GM18520 (cell line): ENCODE measurements around the gene NRXN3.
"Not testable (repeated sequence)": the region's sequence is repeated elsewhere in the genome, so short reads cannot be mapped to it uniquely, and the experiment has no call there.

Source experiments
- ATAC-seq: cut with Tn5 transposase; IDR thresholded peaks from one replicate; pipeline ENCODE4 v1.9.1; 2021; ENCODE audit not compliant: unreplicated experiment

NRXN3 gene

DNA sequence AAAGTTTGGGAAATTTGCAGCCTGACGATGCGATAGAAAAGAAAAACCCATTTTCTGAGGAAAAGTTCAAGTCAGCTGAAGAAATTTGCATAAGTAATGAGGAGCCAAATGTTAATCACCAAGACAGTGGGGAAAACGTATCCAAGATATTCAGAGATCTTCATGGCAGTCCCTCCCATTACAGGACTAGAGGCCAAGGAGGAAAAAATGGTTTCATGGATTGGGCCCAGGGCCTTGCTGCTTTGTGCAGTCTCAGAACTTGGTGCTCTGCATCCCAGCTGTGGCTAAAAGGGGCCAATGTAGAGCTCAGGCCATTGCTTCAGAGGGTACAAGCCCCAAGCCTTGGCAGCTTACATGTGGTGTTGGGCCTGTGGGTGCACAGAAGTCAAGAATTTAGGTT is 403.6 kb downstream of the NRXN3 start:
- not testable (repeated sequence) for ATAC-seq

DNA sequence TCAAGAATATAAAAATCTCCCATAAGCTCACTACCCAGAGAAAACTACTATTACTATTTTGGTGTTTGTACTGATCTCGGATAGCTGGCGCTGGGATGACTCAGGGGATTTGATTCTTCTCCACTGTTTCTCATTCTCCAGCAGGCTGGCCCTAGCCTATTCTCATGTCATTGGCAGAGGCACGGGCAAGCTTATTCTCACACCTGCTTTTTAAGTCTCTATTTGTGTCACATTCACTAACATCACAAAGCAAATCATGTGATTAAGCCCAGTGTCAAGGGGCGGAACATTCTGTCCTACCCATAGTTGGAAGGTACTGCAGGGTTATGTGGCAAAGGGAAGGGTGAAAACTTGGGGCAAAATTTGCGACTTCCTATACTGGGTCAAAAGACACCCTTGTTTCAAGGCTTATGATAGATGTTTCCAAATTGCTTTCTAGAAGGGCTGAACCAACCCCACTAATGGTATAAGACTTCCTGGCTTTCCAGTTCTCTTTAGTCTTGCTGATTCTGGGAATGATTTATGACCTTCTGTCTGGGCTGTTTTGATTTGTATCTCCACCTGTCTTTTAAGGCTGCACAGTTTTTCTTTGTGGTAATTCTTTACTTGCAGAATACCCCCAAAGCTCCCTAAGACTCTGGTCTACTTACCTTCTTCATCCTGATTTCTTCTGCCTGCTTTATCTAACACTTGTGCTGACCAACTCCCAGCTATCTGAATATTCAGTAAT is 406.4 kb downstream of the NRXN3 start:
- ATAC-seq, result no peak

DNA sequence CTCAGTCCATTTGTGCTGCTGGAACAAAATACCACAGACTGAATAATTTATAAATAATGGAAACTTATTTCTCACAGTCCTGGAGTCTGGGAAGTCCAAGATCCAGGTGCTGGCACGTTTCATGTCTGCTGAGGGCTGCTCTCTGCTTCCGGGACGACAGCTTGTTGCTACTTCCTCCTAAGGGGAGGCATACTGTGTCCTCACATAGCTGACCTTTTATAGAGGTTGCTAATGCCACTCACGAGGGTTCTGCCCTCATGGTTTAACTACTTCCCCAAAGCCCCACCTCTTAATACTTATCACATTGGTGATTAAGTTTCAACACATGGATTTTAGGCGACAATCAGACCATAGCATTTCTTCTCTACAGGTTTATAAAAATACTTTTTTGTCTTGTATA is 411.1 kb downstream of the NRXN3 start:
- no peak for ATAC-seq

DNA sequence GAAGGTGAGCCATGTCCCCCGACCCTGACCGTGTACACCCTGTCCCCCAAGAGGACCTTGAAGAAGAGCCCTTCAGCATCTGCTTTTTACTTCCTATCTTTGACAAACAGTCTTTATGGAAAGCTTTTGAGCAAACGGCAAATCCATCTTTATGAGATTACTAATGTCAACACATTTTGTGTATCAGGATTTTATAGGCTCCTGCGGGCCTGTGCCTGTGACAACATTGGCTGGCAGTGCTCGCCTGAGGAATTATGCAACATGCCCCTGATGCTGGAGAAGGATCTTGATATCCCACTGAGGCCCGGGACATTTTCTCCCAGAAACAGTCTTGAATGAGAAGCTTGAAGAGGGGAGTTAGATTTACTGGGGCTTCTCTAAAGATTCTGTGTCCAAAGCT is 416.5 kb downstream of the NRXN3 start:
- ATAC-seq, result no peak

DNA sequence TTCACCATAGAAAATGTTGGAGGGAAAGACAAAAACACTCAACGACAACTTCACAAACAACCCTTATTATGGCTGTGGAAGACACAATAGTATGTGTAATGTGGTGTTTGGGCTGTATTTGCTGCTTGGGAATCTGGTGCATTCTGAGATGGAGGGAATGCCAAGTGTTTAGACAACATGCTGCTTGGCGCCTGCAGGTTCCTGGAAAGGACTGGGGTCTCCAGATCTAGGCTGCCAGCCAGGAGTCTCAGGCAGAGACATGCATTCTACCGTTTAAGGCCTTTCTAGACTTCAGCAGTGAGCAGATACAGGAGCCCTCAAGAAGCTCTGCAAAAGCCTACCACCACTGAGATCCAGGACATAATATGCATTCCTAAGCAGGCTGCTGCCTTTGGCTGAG is 418.7 kb downstream of the NRXN3 start:
- ATAC-seq, result no peak

DNA sequence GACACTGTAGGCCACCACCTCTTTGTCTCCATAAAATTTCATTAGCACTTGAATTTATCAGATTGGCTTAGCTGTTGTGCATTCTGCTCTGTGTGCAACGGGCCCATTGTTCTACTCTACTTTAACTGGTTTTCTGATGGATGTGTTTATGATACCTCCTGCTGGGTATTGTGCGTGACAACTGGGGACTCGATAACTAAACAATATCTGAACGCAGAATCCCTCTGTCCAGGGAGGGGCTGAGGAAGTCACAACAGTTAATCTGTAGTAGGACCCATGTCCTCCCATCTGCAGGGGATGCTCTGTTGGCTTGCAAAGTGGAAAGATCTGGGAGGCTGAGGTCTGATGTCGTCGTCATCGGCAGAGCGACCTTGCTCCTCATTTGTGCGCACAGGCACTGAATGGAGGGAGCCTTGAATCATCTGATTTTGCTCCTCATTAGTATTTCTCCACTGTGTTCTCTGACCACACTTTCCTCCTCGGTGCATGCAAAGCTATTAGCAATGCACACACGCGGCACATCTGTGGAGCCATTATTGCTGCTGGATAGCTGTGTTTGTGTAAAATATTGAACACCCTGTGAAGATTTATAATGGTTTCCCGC is 422.5 kb downstream of the NRXN3 start:
- no peak for ATAC-seq

DNA sequence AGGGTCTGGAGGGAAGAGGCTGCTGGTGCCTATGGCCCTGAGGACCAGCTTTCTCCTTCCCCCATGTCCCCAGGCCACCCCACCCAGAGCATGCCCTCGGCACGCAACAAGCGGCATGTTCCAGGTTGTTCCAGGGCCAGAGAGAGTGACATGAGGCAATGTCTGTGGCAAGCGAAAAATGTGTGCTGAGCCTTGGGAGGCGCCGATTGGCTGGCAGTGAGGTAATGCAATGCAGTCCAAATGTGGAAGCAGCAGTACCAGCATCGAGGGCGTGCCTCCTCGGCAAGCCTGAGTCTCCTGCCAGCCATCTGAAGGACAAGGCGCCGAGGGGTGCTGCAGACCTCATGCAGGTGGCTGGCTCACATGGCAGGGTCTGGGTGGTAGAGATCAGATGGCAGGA is 423.8 kb downstream of the NRXN3 start:
- ATAC-seq, result no peak

DNA sequence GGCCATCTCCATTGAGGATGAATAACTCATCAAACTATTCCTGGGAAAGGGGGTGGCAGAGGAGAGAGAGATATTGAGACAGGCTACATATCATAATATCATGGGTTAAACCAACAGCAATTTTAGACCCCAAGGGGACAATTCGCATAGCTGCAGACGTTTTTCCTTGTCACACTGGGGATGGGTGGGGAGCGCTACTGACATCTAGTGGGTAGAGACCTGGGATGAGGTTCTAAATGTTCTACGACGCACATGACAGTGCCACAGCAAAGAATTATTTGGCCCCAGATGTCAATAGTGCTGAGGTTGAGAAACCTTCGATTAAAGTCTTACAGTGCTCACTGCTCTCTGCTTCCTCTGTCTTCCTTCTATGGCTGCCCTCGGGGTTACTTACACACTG is 425.6 kb downstream of the NRXN3 start:
- no peak for ATAC-seq

DNA sequence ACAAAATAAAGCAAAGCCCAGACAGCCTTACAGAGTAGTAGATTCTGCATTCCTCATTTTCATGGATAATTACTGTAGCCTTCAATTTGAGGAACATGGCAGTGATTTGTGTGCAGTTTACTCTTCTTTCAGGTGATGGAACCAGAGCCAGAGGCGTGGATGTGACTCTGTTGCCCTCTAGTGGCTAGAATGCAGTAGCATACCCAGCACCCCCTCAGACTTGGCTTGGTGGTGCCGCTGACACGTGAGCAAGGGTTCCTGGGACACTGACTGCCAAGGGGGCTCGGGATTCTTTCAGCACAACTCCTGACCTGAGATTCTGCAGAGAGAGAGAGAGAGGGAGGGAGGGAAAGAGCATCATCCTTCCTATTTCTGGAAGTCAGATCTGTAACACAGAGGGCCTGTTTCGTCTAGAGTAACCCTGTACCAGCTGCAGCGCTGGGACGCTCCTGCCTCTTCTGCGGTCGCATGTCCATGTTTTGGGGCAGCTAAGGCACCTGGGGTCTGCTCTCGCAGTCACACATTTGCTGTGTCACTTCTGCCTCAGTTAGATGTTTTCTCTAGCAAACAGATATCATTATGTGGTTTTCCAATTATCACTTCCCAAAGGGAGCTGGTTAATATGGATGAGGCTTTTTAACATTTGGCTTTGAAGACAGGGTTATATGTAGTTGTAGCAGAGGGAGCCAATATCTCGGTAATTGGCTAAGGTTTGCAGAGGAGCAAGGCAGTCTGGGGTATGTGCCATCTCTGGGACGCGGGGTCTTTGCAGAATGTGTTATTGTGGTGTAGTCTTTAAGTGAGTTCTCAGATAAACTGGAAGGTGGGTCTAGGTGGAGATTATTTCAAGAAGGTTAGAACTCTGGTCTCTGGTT is 428.1 kb downstream of the NRXN3 start:
- peak; percentile 68 for ATAC-seq

DNA sequence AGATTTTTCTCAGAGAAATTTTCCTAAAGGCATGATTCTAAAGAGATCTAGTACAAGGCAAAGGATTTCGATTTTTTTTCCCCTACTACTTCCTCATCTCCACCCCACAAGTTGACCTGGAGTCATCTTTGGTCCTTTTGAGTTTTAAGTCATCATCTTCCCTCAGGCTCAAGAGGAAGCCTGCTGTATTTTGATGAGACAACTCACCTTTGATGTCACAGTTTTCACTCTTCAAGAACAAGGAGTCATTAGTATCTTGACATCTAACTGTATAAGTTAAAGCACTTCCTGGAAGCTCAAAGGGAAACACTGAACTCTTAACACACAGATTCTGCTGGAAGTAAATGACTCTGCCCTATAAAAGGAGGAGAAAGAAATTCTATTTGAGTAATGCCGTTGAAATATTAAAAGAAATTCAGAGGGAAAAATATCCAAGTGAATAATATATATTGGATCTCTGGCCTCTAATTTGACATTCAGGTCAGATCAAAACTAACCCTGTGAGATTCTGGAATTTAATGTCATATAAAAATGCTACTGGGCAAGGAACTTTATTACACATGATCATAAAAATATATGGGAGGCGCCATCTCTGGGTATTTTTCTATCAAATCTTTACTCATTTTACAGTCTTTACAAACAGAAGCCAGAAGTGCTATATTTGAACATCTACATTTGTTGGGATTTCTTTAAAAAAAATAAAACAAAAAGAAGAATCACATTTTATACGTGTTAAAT is 435.0 kb downstream of the NRXN3 start:
- ATAC-seq, result no peak

DNA sequence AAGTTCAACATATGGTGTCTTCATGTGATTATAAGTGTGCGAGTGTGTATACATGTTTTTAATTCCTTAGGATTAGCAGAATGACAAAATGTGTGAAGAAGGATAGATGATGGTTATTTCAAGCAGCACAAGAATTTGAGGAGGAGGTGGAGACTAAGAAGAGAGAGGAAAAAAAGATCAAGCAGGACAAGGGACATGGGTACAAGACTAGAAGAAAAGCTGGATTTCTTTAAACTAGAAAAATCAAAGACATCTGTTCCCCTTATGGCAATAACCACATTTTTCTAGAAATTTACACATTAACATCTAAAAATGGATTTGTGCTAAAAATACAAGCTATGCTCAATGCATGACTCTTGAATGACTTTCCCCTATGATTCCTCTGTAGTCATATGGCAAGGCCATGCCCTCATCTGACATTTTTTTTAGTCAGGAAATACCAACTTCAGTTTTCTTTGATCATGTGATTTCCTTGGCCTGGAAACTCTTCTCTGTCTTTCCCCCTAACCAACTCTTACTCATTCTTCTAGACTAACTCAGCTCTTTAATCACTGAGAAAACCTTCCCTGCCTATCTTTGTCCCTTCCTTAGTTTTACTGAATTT is 435.8 kb downstream of the NRXN3 start:
- no peak for ATAC-seq

DNA sequence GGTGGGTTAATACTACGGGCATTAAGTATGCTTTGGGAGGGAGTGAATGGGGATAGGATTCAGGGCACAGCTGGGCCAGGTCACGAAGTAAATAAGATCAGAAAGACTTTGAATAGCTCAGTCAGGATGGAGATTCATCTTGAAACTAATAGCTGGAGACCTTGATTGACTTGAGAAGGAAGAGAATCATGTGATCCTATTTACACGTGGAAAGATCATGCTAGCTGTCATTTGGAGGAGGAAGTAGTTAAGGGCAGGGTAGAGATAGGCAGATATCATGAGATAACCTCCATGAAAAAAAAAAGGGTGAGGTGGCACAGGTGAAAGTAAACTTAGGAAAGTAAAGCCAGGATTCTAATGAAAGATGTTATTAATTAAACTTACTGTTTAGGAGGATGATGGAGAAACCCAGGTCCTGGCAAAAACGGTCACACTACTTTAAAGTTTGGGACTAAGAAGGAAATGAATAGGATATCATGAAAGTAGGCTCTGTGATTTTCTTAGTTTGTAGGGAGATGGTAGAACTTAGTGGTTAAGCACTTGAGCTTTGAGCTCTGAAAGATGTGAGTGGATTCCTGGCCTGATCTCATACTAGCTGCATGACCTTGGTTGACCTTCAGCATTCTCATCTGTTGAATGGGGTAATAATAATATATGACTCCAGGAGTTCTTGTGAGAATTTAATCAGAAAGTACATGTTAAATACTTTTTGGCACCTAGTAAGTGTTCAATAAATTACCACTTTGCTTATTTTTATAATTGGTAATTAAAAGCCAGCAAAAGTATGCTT is 439.0 kb downstream of the NRXN3 start:
- no peak for ATAC-seq

DNA sequence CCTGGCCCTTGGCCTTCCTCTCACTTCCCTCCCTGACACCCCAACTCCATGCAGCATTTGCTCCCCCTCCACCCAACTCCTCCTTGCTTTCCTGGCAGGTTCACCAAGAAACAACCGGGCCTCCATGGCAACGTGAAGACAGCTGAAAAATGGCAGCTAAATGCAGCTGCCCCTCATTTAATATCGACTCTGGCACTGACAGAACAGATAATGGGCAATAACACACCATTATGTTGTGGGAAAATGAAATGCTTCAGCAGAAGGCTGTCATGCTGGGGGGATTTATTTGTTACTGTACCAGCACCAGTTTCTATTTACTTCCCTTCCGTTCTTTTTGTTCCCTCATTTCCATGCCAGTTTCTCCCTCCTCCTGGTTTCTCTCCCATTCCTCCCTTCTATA is 440.8 kb downstream of the NRXN3 start:
- ATAC-seq, result no peak

DNA sequence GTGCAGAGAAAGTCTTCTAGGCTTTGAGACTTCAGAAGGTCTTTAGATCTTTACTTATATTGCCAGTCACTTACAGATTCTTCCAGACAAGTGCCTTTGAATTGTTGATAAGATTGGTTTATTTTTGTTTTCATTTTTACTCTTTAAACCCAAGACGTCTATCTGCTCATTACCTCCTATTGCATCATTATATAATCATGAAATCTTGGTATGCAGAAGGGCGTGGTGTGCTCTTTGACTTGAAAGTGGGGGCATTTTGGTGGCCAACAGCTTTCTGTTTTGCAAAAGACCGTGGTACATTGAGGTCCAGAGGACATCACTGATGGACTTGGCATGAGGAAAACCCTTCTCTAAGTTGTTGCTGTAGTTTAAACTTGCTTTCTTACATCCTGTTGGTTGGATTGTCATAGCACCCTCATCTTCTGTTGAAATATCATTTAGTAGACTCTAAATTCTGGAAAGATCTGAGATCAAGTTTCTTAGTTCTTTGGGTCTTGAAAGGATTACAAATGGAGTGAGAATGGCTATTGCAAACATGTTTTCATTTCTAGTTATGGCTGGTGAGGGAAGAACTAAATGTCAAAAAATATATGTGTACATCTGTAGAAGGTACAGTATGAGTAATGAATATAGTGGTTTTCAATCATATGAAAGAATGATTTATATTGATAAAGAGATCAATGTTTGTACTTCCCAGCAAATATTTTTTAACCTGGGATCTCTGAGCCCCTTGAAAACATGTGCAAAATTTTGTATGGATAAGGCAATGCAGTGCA is 441.8 kb downstream of the NRXN3 start:
- no peak for ATAC-seq

DNA sequence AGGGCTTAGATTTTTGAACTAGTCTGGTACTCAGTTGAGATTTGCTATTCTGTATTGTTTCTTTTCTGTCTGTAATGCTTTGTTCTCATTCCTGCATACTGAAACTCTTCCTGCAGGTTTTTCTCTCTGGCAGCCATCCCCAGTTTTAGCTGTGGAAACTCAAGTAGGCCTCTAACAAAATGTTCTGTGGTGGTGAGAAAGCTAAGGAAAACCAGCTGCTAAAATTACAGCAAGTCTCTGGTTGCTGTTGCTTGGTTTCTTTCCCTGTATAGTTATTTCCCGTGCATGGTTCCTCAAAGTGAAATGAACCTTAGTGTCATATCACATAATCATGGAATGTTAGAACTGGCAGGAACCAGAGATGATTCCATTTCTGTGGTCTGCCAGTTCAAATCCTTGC is 442.5 kb downstream of the NRXN3 start:
- ATAC-seq, result no peak

DNA sequence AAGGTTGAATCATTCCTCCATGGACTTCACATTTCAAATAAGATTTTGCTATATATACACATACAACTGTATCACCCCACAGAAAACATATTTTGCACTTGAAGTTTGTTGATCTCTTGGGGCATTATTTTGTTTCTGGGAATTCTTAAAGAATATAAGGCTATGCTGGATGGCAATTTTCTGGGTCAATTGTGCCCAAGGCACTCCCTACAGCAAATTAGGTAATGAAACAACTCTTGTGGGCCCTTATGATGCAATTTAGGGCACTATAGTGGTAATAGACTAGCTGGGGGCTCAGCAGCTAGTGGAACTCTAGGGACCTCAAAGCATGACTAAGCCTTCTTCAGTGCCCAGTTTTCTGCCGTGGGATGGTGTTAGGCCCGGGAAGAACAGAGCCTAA is 444.4 kb downstream of the NRXN3 start:
- ATAC-seq, result no peak

DNA sequence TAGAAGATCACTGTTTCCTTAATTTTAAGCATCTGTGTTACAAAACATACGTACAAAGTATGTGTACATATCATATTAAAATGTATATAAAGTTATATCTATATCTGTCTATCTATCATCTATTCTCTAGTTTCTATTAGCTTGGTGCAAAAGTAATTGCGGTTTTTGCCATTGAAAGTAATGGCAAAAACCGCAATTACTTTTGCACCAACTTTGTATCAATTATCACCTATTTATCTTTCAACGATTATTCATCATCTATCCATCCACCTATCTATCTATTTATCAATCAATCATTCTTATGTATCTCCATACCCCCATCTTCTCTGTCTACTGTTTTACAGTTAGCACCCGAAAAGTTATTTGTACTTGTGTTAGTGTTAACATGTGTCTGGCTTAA is 447.6 kb downstream of the NRXN3 start:
- ATAC-seq, result no peak

DNA sequence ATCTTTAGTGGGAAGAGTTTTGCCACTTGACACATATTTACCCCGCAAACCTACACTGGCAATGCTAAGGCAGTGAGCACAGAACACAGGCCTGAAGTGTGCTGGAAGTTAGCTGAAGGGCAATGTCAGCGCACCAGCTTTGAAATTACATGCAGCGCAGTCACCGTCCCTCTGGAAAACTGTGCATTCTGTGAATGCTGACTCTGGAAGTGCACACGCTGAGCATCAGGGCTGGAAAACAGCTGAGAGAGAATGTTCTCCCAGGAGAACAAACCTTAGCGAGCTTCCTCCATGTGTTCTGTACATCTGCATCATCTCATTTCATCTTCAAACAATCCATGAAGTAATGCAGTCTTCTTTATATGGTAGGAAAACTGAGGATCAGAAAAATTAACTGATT is 448.2 kb downstream of the NRXN3 start:
- ATAC-seq, result no peak

DNA sequence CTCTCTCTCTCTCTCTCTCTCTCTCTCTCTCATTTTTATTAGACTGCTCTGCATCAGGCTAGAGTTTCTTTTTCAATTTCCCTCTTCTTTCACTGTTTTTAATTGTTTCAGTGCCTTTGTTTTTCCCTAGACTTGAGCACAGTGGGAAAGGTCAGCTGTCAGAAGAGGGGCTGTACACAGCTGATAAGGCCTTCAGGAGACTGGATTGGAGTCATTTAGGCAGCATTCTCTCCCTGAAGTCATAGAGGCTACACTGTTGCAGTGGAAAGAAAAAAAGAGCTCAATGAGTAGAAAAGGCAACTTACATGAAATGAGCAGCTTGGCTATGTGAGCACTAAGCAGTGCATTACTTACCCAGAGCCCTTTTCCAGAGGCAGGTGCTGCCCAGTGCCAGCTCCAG is 456.9 kb downstream of the NRXN3 start:
- ATAC-seq, result no peak
